HCT116 (cell line): ENCODE measurements around the gene ISOC1. TPM values are rescaled to one million over a fixed set of nuclear protein-coding genes. Genes with fewer than 3 reads are reported as not detected.

Experiments
- ATAC-seq: fragments of 200-7000 bp; cut with Tn5 transposase; 2 replicates; pipeline ENCODE4 v1.9.1; 2020; ENCODE audit warnings: mild to moderate bottlenecking, moderate library complexity
- BruUV-seq: library from RNA; stranded (reverse); fragments of 400-500 nt; replicated peaks from 2 replicates; lab custom pipeline; 2021; lab: Mats Ljungman, UMichigan
- CTCF ChIA-PET: fragments of 300-600 bp; sonication (Branson Sonifier 250); formaldehyde crosslinking; loops from one replicate; lab custom pipeline; 2021; ENCODE audit warnings: antibody characterized with exemption; lab: Charles Lee
- POLR2A ChIA-PET: fragments of 300-600, 350-600 bp; sonication (Branson Sonifier 250); formaldehyde crosslinking; loops from one replicate; lab custom pipeline; 2021; ENCODE audit warnings: antibody characterized with exemption; lab: Charles Lee
- RAD21 ChIA-PET, 2 experiments: fragments of 300-600 bp; sonication (Branson Sonifier 250); formaldehyde crosslinking; loops; one replicate each; lab custom pipeline; 2023; ENCODE audit warnings: low total read pairs in 2 of 2; ENCODE audit not compliant: uncharacterized antibody in 2 of 2, unreplicated experiment in 2 of 2, low non-redundant PET in 1 of 2; lab: Charles Lee
- DNase-seq: peaks from one replicate; pipeline ENCODE4 v3.0.0-alpha.2; 2010; ENCODE audit warnings: low read depth, low spot score
- H2AFZ ChIP-seq: fragments of 200-600 bp; shearing (Covaris generic), sonication (generic); 2 replicates; pipeline ENCODE4 v1.6.1; 2017; ENCODE audit warnings: low read depth, mixed run types, mixed read lengths, antibody characterized with exemption, low read length; ENCODE audit not compliant: poor library complexity, severe bottlenecking
- H3K27ac ChIP-seq: 2 replicates; pipeline ENCODE4 v1.5.1; 2012; ENCODE audit warnings: low read depth, low read length
- H3K27me3 ChIP-seq: fragments of 200-600 bp; sonication (generic); 2 replicates; pipeline ENCODE4 v1.6.1; 2016; ENCODE audit warnings: mixed run types, low read length, mixed read lengths; ENCODE audit not compliant: insufficient read depth
- H3K36me3 ChIP-seq, 2 experiments: fragments of 200-500 bp in 1 of 2; fragments of 200-600 bp in 1 of 2; sonication (Bioruptor generic) in 1 of 2; sonication (generic) in 1 of 2; 2 replicates each; pipeline versions ENCODE4 v1.5.1 to v1.6.1; 2014 to 2016; ENCODE audit warnings: low read length in 2 of 2, inconsistent platforms in 1 of 2, mixed read lengths in 1 of 2, mixed run types in 1 of 2; ENCODE audit not compliant: insufficient read depth in 2 of 2, control insufficient read depth in 1 of 2
- H3K4me1 ChIP-seq, 2 experiments: fragments of 200-600 bp in 1 of 2; sonication (generic) in 1 of 2; 2 replicates each; pipeline versions ENCODE4 v1.5.1 to v1.6.1; 2012 to 2017; ENCODE audit warnings: low read length in 2 of 2, inconsistent platforms in 1 of 2, mild to moderate bottlenecking in 1 of 2, mixed read lengths in 1 of 2, mixed run types in 1 of 2, moderate library complexity in 1 of 2; ENCODE audit not compliant: insufficient read depth in 2 of 2, control insufficient read depth in 1 of 2
- H3K4me2 ChIP-seq: fragments of 200-600 bp; sonication (generic); 2 replicates; pipeline ENCODE4 v1.6.1; 2017; ENCODE audit warnings: mixed run types, low read length, mixed read lengths
- H3K4me3 ChIP-seq, 2 experiments: fragments of 200-600 bp in 1 of 2; sonication (generic) in 1 of 2; replicated peaks in 1 of 2; 2 replicates each; pipeline ENCODE4 v1.5.1; 2011 to 2016; ENCODE audit warnings: low read length in 2 of 2, control low read depth in 1 of 2, low read depth in 1 of 2, mild to moderate bottlenecking in 1 of 2, mixed read lengths in 1 of 2, mixed run types in 1 of 2
- H3K79me2 ChIP-seq: fragments of 200-600 bp; sonication (generic); 2 replicates; pipeline ENCODE4 v1.6.1; 2017; ENCODE audit warnings: mild to moderate bottlenecking, mixed run types, low read length, moderate library complexity, mixed read lengths; ENCODE audit not compliant: insufficient read depth
- H3K9ac ChIP-seq: fragments of 200-600 bp; sonication (generic); 2 replicates; pipeline ENCODE4 v1.6.1; 2016; ENCODE audit warnings: low read length, mixed read lengths
- H3K9me2 ChIP-seq: fragments of 200-600 bp; sonication (generic), shearing (Covaris generic); 2 replicates; pipeline ENCODE4 v1.6.1; 2017; ENCODE audit warnings: mixed run types, mild to moderate bottlenecking, moderate library complexity; ENCODE audit not compliant: insufficient read depth
- H3K9me3 ChIP-seq, 2 experiments: fragments of 200-500 bp in 1 of 2; fragments of 200-600 bp in 1 of 2; sonication (Bioruptor generic) in 1 of 2; sonication (generic) in 1 of 2; 2 replicates each; pipeline ENCODE4 v1.6.1; 2014 to 2017; ENCODE audit warnings: low read length in 2 of 2, mixed read lengths in 2 of 2, inconsistent platforms in 1 of 2, low read depth in 1 of 2, mild to moderate bottlenecking in 1 of 2, mixed run types in 1 of 2, moderate library complexity in 1 of 2; ENCODE audit not compliant: control insufficient read depth in 1 of 2, insufficient read depth in 1 of 2
- H4K20me1 ChIP-seq: fragments of 200-600 bp; sonication (generic), shearing (Covaris generic); 2 replicates; pipeline ENCODE4 v1.6.1; 2017; ENCODE audit warnings: mixed run types, mild to moderate bottlenecking, moderate library complexity; ENCODE audit not compliant: insufficient read depth
- CBX3 ChIP-seq: IDR thresholded peaks from 2 replicates; pipeline ENCODE4 v1.6.1; 2012; ENCODE audit warnings: low read depth
- CEBPB ChIP-seq: IDR thresholded peaks from 2 replicates; pipeline ENCODE4 v1.6.1; 2012; ENCODE audit warnings: low read depth
- EGR1 ChIP-seq: IDR thresholded peaks from 2 replicates; pipeline ENCODE4 v1.6.1; 2012; ENCODE audit warnings: low read depth
- ELF1 ChIP-seq: IDR thresholded peaks from 2 replicates; pipeline ENCODE4 v1.6.1; 2012; ENCODE audit warnings: low read depth, borderline replicate concordance
- EZH2 ChIP-seq: fragments of 200-600 bp; sonication (generic); IDR thresholded peaks from 2 replicates; pipeline ENCODE4 v1.6.1; 2017; ENCODE audit warnings: antibody characterized with exemption, mixed run types
- FOSL1 ChIP-seq: IDR thresholded peaks from 2 replicates; pipeline ENCODE4 v1.6.1; 2012; ENCODE audit warnings: low read depth
- MAX ChIP-seq: IDR thresholded peaks from 2 replicates; pipeline ENCODE4 v1.6.1; 2012
- POLR2A ChIP-seq: IDR thresholded peaks from 2 replicates; pipeline ENCODE4 v1.7.0; 2011; ENCODE audit warnings: borderline replicate concordance; ENCODE audit not compliant: insufficient read depth, insufficient read length; ENCODE audit errors: extremely low read depth
- POLR2AphosphoS5 ChIP-seq: IDR thresholded peaks from 2 replicates; pipeline ENCODE4 v1.6.1; 2011; ENCODE audit warnings: mild to moderate bottlenecking, low read depth, low read length, moderate library complexity
- SIN3A ChIP-seq: IDR thresholded peaks from 2 replicates; pipeline ENCODE4 v1.6.1; 2012; ENCODE audit warnings: low read depth
- SP1 ChIP-seq: IDR thresholded peaks from 2 replicates; pipeline ENCODE4 v1.6.1; 2012; ENCODE audit warnings: low read depth
- TCF7L2 ChIP-seq: IDR thresholded peaks from 2 replicates; pipeline ENCODE4 v1.7.0; 2011; ENCODE audit warnings: borderline replicate concordance, inconsistent platforms; ENCODE audit not compliant: insufficient read depth, insufficient read length; ENCODE audit errors: extremely low read depth
- YY1 ChIP-seq: IDR thresholded peaks from 2 replicates; pipeline ENCODE4 v1.6.1; 2011; ENCODE audit warnings: low read length, low read depth, moderate library complexity, mild to moderate bottlenecking; ENCODE audit not compliant: insufficient replicate concordance; ENCODE audit errors: extremely low read depth
- ZFX ChIP-seq: fragments of 450-650 bp; IDR thresholded peaks from 2 replicates; pipeline ENCODE4 v1.6.1; 2017
- ZNF274 ChIP-seq: fragments of 200-500 bp; sonication (Bioruptor generic); IDR thresholded peaks from 2 replicates; pipeline ENCODE4 v1.6.1; 2014; ENCODE audit warnings: mild to moderate bottlenecking, low read depth, low read length, inconsistent platforms
- intact Hi-C: fragments of 100-400 bp; cut with micrococcal nuclease; formaldehyde crosslinking; loops from 2 replicates; pipeline ENCODE4 v1.10.0; 2022
- total RNA-seq: library from RNA; stranded (reverse); gene quantifications from one replicate; pipeline ENCODE4 v1.2.1, GENCODE V29; 2021; ENCODE audit not compliant: unreplicated experiment
- TF ChIP-seq, protein P1 (sequence below): IDR thresholded peaks from 2 replicates; pipeline ENCODE4 v1.6.1; 2012
- TF ChIP-seq, protein P2 (sequence below), 3 experiments: fragments of 200-600 bp in 1 of 3; sonication (generic) in 1 of 3; IDR thresholded peaks in 2 of 3; conservative IDR thresholded peaks in 1 of 3; 2 replicates each; pipeline ENCODE4 v1.5.1; 2012 to 2017; ENCODE audit warnings: low read depth in 2 of 3, low read length in 2 of 3, antibody characterized with exemption in 1 of 3, borderline replicate concordance in 1 of 3, control low read depth in 1 of 3, mild to moderate bottlenecking in 1 of 3, mixed read lengths in 1 of 3, mixed run types in 1 of 3, moderate library complexity in 1 of 3; ENCODE audit not compliant: insufficient read depth in 1 of 3

ISOC1 gene
- total RNA-seq, 1 experiment from 2014 or later, result 42.9 TPM

GRCh38 chr5:129078247-129078646, 16.3 kb upstream of the ISOC1 start:
- Histone ChIP-seq H3K27me3 (no peaks in the 10 kb centered on the region), H3K9me2 (no peaks in the 10 kb centered on the region), H3K27ac (no peak overlapping the region), H2AFZ (no peak overlapping the region), H3K36me3 (no peaks in the 10 kb centered on the region), H3K4me2 (no peak overlapping the region), H3K79me2 (no peaks in the 10 kb centered on the region), H3K9ac (no peak overlapping the region), H3K4me1 (no peaks in the 10 kb centered on the region), H4K20me1 (no peaks in the 10 kb centered on the region), H3K9me3 (no peaks in the 10 kb centered on the region), H3K4me3 (no peak overlapping the region)
- no peak for ATAC-seq
- POLR2A ChIA-PET, result no interaction called here
- BruUV-seq, result no TSS peak
- TF ChIP-seq POLR2AphosphoS5 (no peak), POLR2A (no peak), EGR1 (no peak)
- TF ChIP-seq, protein P1, sequence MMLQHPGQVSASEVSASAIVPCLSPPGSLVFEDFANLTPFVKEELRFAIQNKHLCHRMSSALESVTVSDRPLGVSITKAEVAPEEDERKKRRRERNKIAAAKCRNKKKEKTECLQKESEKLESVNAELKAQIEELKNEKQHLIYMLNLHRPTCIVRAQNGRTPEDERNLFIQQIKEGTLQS, result no peak
- intact Hi-C loops, result no loop called here
- CTCF ChIA-PET, result no interaction called here
- RAD21 ChIA-PET, result no interaction called here
- no peak for DNase-seq

GRCh38 chr5:129078660-129079059, 15.9 kb upstream of the ISOC1 start:
- ATAC-seq (no peak), DNase-seq (no peak)
- Histone ChIP-seq H4K20me1 (no peaks in the 10 kb centered on the region), H3K27me3 (no peaks in the 10 kb centered on the region), H3K4me3 (no peak overlapping the region), H3K79me2 (no peaks in the 10 kb centered on the region), H3K36me3 (no peaks in the 10 kb centered on the region), H3K4me2 (no peak overlapping the region), H3K4me1 (no peaks in the 10 kb centered on the region), H3K27ac (no peak overlapping the region), H3K9me2 (no peaks in the 10 kb centered on the region), H3K9ac (no peak overlapping the region), H2AFZ (no peak overlapping the region), H3K9me3 (no peaks in the 10 kb centered on the region)
- no peak for TF ChIP-seq YY1
- TF ChIP-seq ZFX, result no peak
- TF ChIP-seq POLR2AphosphoS5, result no peak
- TF ChIP-seq TCF7L2, result no peak
- TF ChIP-seq ZNF274, result no peak
- TF ChIP-seq MAX, result no peak
- TF ChIP-seq ELF1, result no peak
- TF ChIP-seq SIN3A, result no peak
- TF ChIP-seq EZH2, result no peak
- TF ChIP-seq EGR1, result no peak
- TF ChIP-seq CEBPB, result no peak
- TF ChIP-seq, protein P1, result no peak
- TF ChIP-seq CBX3, result no peak
- TF ChIP-seq FOSL1, result no peak
- TF ChIP-seq, protein P2, sequence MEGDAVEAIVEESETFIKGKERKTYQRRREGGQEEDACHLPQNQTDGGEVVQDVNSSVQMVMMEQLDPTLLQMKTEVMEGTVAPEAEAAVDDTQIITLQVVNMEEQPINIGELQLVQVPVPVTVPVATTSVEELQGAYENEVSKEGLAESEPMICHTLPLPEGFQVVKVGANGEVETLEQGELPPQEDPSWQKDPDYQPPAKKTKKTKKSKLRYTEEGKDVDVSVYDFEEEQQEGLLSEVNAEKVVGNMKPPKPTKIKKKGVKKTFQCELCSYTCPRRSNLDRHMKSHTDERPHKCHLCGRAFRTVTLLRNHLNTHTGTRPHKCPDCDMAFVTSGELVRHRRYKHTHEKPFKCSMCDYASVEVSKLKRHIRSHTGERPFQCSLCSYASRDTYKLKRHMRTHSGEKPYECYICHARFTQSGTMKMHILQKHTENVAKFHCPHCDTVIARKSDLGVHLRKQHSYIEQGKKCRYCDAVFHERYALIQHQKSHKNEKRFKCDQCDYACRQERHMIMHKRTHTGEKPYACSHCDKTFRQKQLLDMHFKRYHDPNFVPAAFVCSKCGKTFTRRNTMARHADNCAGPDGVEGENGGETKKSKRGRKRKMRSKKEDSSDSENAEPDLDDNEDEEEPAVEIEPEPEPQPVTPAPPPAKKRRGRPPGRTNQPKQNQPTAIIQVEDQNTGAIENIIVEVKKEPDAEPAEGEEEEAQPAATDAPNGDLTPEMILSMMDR (IDR thresholded peaks at IDR 0.05 in 2 of 3, conservative IDR thresholded peaks at IDR 0.05 in 1 of 3; ENCODE audit: borderline replicate concordance in 1 of 3, insufficient read depth in 1 of 3, low read depth in 2 of 3, low read length in 2 of 3), result no peak
- TF ChIP-seq SP1, result no peak
- POLR2A ChIA-PET, result no interaction called here
- CTCF ChIA-PET, result no interaction called here
- RAD21 ChIA-PET, result no interaction called here
- intact Hi-C loops, result no loop called here
- BruUV-seq, result no TSS peak
